GM18951 (cell line): ENCODE results near the gene SMIM21.

ENCODE experiments used
- POLR2A ChIP-seq: IDR thresholded peaks from 4 replicates; pipeline ENCODE4 v1.6.1; 2011; ENCODE audit warnings: mild to moderate bottlenecking; ENCODE audit not compliant: insufficient read length, insufficient read depth; ENCODE audit errors: extremely low read depth
- in situ Hi-C: fragments of 300-500 bp; cut with MboI; formaldehyde crosslinking; loops from one replicate; pipeline ENCODE4 v1.12.0; 2022; ENCODE audit warnings: low sequenced_read_pairs, mixed read lengths, inconsistent platforms; ENCODE audit not compliant: unreplicated experiment

Gene SMIM21

DNA sequence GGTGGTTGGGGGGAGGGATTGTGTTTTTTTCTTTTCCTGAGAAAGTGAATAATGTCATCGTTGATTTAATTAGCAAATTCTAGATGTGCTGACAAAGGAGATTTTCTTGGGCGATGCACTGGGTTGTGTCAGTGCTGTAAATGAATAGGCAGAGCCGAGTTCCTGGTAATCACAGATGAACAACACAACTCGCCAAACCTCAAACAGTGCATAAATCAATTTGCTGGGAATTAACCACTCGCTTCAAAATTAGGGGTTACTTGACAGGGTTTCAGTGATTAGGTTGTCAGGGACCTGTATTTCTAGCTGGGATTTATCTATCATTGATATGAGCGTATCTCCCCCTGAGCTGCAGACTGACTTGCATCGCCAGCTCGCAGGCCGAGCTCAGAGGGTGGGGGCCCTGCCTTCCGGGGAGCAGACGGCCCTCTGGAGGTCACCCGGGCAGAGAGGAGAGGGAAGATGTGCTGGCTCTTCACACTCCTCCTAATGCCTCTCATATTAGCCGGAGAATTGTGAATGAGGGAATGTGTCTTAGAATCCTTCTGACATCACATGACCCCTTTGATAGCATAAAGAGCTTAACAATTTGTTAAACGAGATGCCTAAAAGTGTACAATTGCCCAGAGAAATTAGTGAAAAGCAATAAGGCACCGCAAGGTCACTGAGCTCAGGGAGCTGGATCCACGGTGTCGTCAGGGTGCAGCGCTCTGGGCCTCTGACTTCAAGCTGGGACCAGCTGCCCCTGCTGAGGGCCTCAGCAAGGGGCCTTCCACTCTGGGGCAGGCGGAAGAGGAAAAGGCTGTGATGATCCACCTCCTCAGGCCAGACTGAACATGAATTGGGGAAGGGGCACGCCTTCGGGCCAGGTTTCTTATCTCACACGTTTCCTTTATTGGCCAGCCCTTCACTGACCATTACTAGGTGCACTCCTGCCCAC lies 48.9 kb downstream of the SMIM21 start:
- no peak for TF ChIP-seq POLR2A
- in situ Hi-C loops: no loop called here

GRCh38 chr18:75377926-75378325 lies 49.6 kb downstream of the SMIM21 start:
- TF ChIP-seq POLR2A: no peak
- in situ Hi-C loops: no loop called here

DNA sequence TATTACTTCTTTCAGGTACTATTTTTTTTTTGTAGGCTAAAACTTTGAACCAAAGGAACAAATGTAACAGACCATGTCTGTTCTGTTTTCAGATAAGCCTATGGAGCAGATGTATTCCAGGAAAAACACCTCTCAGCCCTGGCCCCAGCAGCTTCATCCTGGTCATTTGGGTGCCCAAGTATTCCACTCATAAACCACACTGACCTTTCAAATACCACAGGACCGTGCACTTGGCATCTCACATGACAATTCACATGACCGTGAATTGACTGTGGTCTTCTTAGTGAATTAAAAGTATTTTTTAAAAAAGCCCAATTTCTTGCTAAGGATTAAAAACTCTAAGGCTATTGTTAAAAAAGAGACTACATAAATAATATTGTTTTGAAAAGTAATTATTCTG lies 50.2 kb downstream of the SMIM21 start:
- TF ChIP-seq POLR2A: no peak
- in situ Hi-C loops: no loop called here

GRCh38 chr18:75376004-75376403 lies 51.5 kb downstream of the SMIM21 start:
- TF ChIP-seq POLR2A: no peak
- in situ Hi-C loops: no loop called here

GRCh38 chr18:75375341-75375740 lies 52.2 kb downstream of the SMIM21 start:
- no peak for TF ChIP-seq POLR2A
- in situ Hi-C loops: no loop called here

DNA sequence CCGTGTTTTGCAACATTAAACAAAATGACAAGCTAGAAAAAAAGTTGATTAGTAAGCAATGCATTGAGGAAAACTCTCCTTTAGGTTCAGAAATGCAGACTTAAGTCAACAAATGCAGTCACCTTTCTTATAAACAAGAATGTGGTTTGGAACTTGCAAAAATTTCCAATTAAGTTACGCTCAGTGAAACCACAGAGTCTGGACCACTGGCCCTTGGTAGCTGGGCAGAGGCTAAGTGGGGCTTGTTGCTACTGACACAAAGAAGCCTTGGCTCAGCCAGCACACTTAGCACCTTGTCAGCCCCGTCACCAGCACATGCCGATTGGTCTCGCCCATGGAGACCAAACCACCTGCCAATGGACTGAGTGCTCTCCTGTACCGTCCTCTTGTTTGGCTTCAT lies 53.0 kb downstream of the SMIM21 start:
- TF ChIP-seq POLR2A: no peak
- in situ Hi-C loops: no loop called here

DNA sequence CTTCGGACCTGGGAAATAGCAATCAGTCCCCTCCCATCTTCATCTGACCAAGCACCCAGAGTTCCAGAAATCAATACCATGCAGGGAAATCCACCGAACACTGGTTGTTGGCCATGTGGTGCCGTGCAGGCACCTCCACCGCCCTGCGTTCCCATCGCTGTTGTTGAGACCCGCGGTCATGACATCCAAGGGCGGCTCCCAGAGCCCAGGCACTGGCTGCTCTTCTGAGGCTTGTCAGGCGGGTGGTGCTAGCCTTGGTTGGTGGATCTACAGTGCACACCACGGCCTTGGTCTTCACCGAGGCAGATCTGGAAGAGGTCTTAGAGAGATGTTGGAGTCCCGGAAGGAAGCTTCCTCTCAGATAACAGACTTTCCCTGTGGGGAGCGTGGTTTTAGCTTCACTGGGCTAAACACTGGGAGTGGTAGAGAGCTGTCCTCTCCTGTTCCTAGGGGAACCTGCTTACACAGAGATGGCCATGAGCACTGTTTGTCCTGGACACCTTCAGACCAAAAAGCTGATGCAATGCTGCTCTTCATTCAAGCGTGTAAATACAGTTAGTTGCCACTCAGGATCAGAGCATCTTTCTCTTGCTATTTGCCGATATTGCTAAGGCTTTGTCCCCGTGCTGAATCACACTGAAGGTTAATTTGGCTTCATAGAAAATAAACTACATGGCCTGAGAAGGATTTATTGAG lies 58.3 kb downstream of the SMIM21 start:
- TF ChIP-seq POLR2A: no peak

DNA sequence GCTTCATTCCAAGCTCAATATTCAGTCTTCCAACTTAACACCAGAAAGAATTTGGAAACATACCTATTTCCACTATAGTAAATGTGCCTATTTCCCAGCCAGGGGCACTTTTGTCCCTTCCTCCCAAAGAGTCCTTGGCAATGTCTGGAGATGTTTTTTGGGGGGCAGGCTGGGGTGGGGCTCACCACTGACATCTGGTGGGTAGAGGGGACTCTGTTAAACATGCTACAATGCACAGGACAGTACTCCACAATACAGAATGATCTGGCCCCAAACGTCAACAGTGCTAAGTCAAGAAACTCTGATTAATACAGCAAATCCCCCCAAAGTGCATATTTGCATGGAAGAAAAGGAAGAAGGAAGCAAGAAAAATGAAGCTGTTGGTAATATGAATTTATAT lies 61.7 kb downstream of the SMIM21 start:
- in situ Hi-C loops: no loop called here
- TF ChIP-seq POLR2A: no peak

More for the DNA sequence above, 58.3 kb downstream of the SMIM21 start:
- in situ Hi-C loops: no loop called here

DNA sequence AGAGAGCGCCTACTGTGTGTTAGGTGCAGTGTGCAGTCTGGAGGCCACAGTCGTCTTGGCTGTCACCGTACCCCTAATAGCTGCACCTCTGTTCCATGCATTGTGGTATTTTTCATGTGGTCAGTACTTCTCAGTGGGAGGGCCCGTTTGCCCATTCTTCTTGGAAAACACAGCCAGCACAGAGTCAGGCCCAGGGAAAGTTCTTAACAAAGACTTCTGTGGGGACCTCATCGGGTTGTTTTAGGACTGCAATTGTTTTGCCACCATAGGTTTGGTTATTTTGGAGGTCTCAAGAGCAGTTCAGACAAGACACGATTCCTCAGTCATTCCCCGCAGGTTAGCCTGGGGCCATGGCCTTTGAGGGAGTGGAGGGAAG lies 62.3 kb downstream of the SMIM21 start:
- in situ Hi-C loops: no loop called here
- no peak for TF ChIP-seq POLR2A

- TF ChIP-seq POLR2A: no peak
- in situ Hi-C loops: no loop called here
Measured at GRCh38 chr18:75364512-75365253, 62.8 kb downstream of the SMIM21 start.

- no peak for TF ChIP-seq POLR2A
- in situ Hi-C loops: no loop called here
Measured at GRCh38 chr18:75363446-75364225, 63.9 kb downstream of the SMIM21 start.

GRCh38 chr18:75362435-75362834 lies 65.1 kb downstream of the SMIM21 start:
- TF ChIP-seq POLR2A: no peak
- in situ Hi-C loops: no loop called here
